SU-DHL-6 (cell line): ENCODE data around the gene CASP9.

Experiments used
- H2AFZ ChIP-seq: fragments of 200-600 bp; sonication (generic); 2 replicates; pipeline ENCODE4 v1.6.1; 2014; ENCODE audit warnings: low read depth, mild to moderate bottlenecking, moderate library complexity, mixed read lengths, antibody characterized with exemption, low read length; ENCODE audit not compliant: severe bottlenecking
- H3F3A ChIP-seq: fragments of 200-600 bp; shearing (Covaris generic); 2 replicates; pipeline ENCODE4 v1.6.0; 2016; ENCODE audit warnings: antibody characterized with exemption, mild to moderate bottlenecking; ENCODE audit not compliant: insufficient read depth
- H3K27ac ChIP-seq: fragments of 200-600 bp; sonication (generic); 2 replicates; pipeline ENCODE4 v1.5.1; 2016; ENCODE audit warnings: low read depth, mild to moderate bottlenecking, low read length, moderate library complexity, mixed read lengths
- H3K27me3 ChIP-seq: fragments of 200-600 bp; sonication (generic), shearing (Covaris generic); 2 replicates; pipeline ENCODE4 v1.6.0; 2014; ENCODE audit warnings: mild to moderate bottlenecking, low read length
- H3K36me3 ChIP-seq: fragments of 200-600 bp; sonication (generic); 2 replicates; pipeline ENCODE4 v1.6.1; 2014; ENCODE audit warnings: mild to moderate bottlenecking, low read length, mixed read lengths
- H3K4me2 ChIP-seq: fragments of 300-600, 200-600 bp; shearing (Covaris generic), sonication (generic); 2 replicates; pipeline ENCODE4 v1.6.0; 2014; ENCODE audit warnings: low read length, low read depth, mild to moderate bottlenecking; ENCODE audit not compliant: poor library complexity, severe bottlenecking
- H3K4me3 ChIP-seq: fragments of 200-600 bp; sonication (generic); 2 replicates; pipeline ENCODE4 v1.5.1; 2014; ENCODE audit warnings: antibody characterized with exemption, low read length, mild to moderate bottlenecking, mixed read lengths; ENCODE audit not compliant: insufficient read depth, poor library complexity, severe bottlenecking
- H3K79me2 ChIP-seq: fragments of 200-600 bp; sonication (generic); 2 replicates; pipeline ENCODE4 v1.6.1; 2014; ENCODE audit warnings: mild to moderate bottlenecking, low read length, moderate library complexity; ENCODE audit not compliant: insufficient read depth
- H3K9ac ChIP-seq: fragments of 200-600 bp; sonication (generic); 2 replicates; pipeline ENCODE4 v1.7.0; 2014; ENCODE audit warnings: mild to moderate bottlenecking, low read length
- H3K9me2 ChIP-seq: fragments of 200-600 bp; sonication (generic); replicated peaks from 2 replicates; pipeline ENCODE4 v1.6.1; 2014; ENCODE audit warnings: low read length; ENCODE audit not compliant: insufficient read depth
- H3K9me3 ChIP-seq: fragments of 200-600 bp; sonication (generic); 2 replicates; pipeline ENCODE4 v1.6.1; 2014; ENCODE audit warnings: low read length, mixed read lengths; ENCODE audit not compliant: insufficient read depth
- H4K20me1 ChIP-seq: fragments of 200-600 bp; sonication (generic); 2 replicates; pipeline ENCODE4 v1.6.1; 2014; ENCODE audit warnings: low read depth, mild to moderate bottlenecking, antibody characterized with exemption, low read length, moderate library complexity, mixed read lengths
- CTCF ChIP-seq: fragments of 200-600 bp; sonication (generic); IDR thresholded peaks from one replicate; pipeline ENCODE4 v1.5.1; 2017; ENCODE audit warnings: antibody characterized with exemption, mild to moderate bottlenecking, low read length, moderate library complexity; ENCODE audit not compliant: insufficient read depth, poor library complexity, severe bottlenecking
- EZH2phosphoT487 ChIP-seq: fragments of 200-600 bp; sonication (generic), shearing (Covaris generic); conservative IDR thresholded peaks from 2 replicates; pipeline ENCODE4 v1.6.1; 2018; ENCODE audit warnings: mild to moderate bottlenecking, antibody characterized with exemption, low read length, moderate library complexity, mixed read lengths

The CASP9 gene

DNA sequence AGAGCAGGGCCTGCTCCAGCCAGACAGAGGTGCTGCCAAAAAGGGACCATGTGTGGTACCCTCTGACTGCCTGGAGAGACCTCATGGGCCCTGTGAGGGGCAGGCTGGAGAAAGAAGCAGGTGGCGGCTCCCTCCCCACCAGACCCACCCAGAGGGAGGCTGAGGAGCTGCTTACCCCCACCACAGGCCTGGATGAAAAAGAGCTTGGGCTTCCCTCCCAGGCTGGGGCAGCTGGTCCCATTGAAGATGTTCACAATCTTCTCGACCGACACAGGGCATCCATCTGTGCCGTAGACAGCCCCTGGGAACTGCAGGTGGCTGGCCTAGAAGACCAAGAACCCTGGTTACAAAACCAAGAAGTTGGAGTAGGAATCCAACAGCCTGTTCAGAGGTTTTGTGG, 19.6 kb downstream of the CASP9 start:
- no peak overlapping the region for H3K4me2 ChIP-seq
- TF ChIP-seq CTCF (no peak), EZH2phosphoT487 (no peak)
- no peak overlapping the region for H3K4me3 ChIP-seq
- H3K36me3 ChIP-seq, result no peaks in the 10 kb centered on the region
- no peaks in the 10 kb centered on the region for H3K27me3 ChIP-seq
- no peaks in the 10 kb centered on the region for H3K9me2 ChIP-seq
- no peak overlapping the region for H2AFZ ChIP-seq
- H3F3A ChIP-seq, result no peaks in the 10 kb centered on the region
- no peaks in the 10 kb centered on the region for H4K20me1 ChIP-seq
- H3K9ac ChIP-seq, result no peak overlapping the region
- no peak overlapping the region for H3K27ac ChIP-seq
- no peaks in the 10 kb centered on the region for H3K79me2 ChIP-seq
- no peaks in the 10 kb centered on the region for H3K9me3 ChIP-seq

GRCh38 chr1:15501208-15502032, 22.6 kb downstream of the CASP9 start:
- Histone ChIP-seq H2AFZ (no peak overlapping the region), H3K9me3 (no peaks in the 10 kb centered on the region), H3K27me3 (no peaks in the 10 kb centered on the region), H3K4me2 (no peak overlapping the region), H3K79me2 (no peaks in the 10 kb centered on the region), H3K4me3 (no peak overlapping the region), H3K36me3 (no peaks in the 10 kb centered on the region), H3K27ac (no peak overlapping the region), H3K9me2 (no peaks in the 10 kb centered on the region), H3K9ac (no peak overlapping the region), H4K20me1 (no peaks in the 10 kb centered on the region), H3F3A (no peaks in the 10 kb centered on the region)
- TF ChIP-seq CTCF (peak; percentile 47), EZH2phosphoT487 (no peak)

DNA sequence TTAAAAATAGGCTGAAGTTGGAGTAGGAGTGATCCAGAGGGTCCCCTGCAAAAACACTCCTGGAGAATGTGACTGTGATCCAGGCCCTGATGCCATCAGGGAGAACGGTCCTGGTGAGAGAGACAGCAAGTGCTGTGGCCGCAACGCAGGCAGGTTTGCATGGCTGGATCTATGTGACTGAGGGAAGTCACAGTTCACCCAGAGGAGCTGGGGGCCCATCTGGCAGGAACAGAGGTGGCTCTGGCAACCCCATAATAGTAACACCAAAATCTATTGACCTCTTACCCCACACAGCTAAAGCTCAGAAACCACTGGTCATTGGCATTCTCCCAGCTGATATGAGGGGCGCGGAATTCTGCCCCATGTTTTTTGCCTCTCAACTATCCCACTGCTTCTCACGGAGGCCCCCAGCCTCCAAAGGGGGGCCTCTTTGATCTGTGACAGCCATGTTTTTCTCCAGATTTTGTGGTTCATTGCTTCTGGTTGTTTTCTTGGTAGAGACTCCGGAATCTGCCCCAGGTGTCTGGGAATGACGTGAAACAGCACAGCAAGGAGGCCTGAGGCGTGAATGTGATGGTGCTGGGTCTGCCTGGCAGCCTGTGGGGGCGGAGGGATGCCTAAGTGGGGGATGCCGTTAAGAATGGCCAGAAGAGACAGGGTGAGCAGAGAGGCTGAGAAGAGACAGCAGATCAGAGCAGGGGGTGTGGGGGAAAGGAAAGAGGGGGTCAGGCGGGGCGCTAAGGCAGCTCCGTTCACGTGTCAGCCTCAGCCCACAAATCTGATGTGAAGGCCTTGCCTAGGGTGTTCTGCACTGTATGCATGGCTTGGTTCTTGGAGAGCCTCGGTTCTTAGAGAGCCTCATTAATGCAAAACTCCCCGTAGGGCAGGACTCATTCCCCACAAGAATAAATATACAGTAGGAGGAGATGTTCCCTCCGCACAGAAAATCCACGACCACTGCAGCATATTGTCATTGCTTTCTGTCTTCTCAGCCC, 23.5 kb downstream of the CASP9 start:
- H2AFZ ChIP-seq, result no peak overlapping the region
- no peak overlapping the region for H3K27ac ChIP-seq
- H3F3A ChIP-seq, result no peaks in the 10 kb centered on the region
- no peaks in the 10 kb centered on the region for H4K20me1 ChIP-seq
- TF ChIP-seq CTCF, result no peak
- no peak for TF ChIP-seq EZH2phosphoT487
- no peak overlapping the region for H3K9ac ChIP-seq
- no peaks in the 10 kb centered on the region for H3K9me3 ChIP-seq
- H3K9me2 ChIP-seq, result no peaks in the 10 kb centered on the region
- H3K4me2 ChIP-seq, result no peak overlapping the region
- no peaks in the 10 kb centered on the region for H3K36me3 ChIP-seq
- no peaks in the 10 kb centered on the region for H3K79me2 ChIP-seq
- H3K4me3 ChIP-seq, result no peak overlapping the region
- no peaks in the 10 kb centered on the region for H3K27me3 ChIP-seq
